Epidermal melanocyte (primary cell): Measurements from ENCODE around the gene NT5M.
"Not testable (repeated sequence)": the region's sequence is repeated elsewhere in the genome, so short reads cannot be mapped to it uniquely, and the experiment has no call there.

Experiments
- DNase-seq: peaks from one replicate; pipeline ENCODE4 v3.0.0; 2011; ENCODE audit warnings: low spot score; ENCODE audit not compliant: insufficient read length

NT5M gene

DNA sequence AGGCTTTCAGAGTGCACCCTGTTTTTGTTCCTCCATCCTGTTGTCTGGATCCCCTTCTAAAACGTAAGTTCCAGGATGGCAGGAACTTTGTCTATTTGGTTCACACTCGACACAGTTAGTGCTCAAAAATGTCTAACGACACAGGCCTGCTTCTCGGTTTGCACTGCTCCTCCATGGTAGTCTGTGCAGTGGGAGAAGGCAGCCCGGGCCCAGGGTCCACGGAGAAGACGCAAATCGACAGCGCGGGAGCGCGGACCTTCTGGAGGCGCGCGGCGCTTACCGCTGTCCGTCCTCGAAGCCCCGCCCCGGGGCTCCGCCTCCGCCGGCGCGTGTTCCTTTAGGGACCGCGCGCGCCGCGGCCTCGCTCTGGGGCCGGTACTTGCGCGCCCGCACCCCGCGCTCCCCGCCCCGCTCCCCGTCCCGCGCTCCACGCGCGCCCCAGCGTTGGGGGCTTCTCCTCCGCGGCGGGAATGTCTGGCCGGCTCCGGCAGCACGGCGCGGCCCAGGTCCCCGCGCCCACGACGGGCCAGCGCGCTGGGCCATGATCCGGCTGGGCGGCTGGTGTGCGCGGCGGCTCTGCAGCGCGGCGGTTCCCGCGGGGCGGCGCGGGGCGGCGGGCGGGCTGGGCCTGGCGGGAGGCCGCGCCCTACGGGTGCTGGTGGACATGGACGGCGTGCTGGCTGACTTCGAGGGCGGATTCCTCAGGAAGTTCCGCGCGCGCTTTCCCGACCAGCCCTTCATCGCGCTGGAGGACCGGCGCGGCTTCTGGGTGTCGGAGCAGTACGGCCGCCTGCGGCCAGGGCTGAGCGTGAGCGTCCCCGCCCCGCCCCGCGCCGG is at the start of gene NT5M:
Gene NT5M, plus strand, starts transcription at position 364 of the 837 bp plus-strand sequence. Its CDS starts 178 bp downstream, at position 542.
- peak; percentile 80 for DNase-seq

DNA sequence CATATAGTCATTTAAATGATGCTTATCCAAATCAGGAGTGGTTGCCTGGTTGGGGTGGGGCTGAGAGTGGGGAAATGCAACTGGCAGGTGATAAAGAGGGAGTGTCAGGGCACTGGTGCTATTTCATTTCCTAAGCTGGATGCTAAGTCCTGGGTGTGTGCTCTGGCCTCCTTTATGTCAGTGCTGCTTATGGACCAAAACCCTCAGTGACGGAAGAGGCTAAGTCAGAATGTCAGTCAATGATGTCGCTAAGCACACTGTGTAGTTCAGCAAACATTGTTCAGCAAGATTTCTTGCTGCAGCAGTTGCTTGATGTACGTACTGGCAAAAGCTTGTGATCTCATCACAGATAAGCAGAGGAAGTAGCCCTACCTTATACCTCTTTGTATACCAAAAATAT is 49.8 kb upstream of the NT5M start:
- DNase-seq: no peak

DNA sequence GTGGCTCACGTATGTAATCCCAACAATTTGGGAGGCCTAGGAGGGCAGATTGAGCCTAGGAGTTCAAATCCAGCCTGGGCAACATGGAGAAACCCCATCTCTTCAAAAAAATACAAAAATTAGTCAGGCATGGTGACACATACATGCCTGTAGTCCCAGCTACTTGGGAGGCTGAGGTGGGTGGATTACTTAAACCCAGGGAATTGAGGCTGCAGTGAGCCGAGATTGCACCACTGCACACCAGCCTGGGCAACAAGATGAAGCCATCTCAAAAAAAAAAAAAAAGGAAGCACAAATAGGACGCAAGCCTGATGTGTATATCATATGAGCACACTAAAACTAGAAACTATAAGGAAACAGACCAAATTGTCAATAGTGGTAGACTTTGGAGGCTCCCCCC is 49.1 kb upstream of the NT5M start:
- no peak for DNase-seq

DNA sequence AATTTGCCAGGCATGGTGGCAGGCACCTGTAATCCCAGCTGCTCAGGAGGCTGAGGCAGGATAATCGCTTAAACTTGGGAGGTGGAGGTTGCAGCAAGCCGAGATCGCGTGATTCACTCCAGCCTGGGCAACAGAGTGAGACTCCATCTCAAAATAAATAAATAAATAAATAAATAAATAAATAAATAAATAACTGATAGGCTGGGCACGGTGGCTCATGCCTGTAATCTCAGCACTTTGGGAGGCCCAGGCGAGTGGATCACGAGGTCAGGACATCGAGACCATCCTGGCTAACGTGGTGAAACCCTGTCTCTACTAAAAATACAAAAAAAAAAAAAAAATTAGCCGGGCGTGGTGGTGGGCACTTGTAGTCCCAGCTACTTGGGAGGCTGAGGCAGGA is 47.5 kb upstream of the NT5M start:
- not testable (repeated sequence) for DNase-seq

DNA sequence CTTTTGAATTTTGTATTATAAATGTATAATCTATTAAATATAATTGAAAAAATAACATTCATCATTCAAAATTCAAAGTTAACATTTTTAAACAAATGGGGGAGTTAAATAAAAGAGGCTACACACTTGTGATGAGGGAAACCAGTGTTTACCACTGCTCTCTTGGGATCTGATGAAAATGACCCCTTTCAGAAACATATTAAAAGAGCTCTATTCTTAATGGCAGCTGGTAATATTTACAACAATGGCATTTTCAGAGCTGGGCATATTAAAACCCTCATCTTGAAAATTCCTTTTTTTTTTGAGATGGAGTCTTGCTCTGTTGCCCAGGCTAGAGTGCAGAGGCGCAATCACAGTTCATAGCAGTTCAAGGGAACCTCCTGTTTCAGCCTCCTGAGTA is 46.9 kb upstream of the NT5M start:
- no peak for DNase-seq

DNA sequence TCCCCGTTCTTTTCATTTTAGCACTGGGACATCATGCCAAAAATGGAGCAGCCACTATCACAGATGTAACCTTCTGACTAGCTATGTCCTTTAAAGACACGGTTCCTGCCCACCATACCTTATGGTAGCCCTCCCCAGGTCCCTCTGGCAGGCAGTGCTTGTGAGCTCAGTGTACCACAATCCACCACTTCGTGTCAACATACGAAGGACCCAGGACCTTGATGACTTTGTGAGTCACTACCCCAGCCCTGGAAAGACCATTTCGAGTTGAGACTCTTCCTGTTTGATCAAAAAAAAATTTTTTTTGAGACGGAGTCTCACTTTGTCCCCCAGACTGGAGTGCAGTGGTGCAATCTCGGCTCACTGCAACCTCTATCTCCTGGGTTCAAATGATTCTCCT is 45.2 kb upstream of the NT5M start:
- no peak for DNase-seq

DNA sequence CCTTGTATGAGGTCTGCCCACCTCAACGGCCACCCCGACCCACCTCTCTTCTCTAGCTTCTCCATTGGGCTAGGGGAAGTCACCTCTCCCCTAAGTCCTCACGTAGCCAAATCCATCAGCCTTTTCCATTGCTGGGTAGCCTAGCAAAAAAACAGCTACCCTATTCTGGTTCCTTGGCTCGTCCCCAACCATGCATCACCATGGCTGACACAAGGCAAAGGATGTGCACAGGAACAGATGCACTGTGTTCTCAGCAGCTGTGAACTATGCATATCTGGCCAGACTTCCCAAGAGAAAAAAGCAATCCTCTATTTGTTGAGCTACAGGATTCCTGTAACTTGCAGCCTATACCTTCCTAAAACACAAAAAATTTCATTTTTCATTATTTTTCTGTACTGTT is 44.2 kb upstream of the NT5M start:
- no peak for DNase-seq

DNA sequence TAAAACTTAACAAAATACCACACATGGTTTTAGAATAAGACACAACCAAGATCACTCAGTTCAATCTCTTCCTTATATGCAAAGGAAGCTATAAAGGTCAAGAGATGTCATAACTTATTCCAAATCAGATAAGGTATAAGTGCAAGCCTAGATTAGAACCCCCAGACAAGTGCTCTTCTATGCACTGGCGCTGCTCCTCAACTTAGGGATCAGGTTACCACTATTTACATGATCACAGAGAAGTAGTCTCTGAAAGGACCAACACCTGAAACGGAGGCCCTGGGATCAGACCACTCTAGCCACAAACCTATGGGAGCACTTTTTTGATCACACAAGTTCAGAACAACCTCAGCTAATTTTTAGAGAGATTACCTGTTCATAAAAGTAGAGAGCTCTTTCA is 38.7 kb upstream of the NT5M start:
- no peak for DNase-seq

DNA sequence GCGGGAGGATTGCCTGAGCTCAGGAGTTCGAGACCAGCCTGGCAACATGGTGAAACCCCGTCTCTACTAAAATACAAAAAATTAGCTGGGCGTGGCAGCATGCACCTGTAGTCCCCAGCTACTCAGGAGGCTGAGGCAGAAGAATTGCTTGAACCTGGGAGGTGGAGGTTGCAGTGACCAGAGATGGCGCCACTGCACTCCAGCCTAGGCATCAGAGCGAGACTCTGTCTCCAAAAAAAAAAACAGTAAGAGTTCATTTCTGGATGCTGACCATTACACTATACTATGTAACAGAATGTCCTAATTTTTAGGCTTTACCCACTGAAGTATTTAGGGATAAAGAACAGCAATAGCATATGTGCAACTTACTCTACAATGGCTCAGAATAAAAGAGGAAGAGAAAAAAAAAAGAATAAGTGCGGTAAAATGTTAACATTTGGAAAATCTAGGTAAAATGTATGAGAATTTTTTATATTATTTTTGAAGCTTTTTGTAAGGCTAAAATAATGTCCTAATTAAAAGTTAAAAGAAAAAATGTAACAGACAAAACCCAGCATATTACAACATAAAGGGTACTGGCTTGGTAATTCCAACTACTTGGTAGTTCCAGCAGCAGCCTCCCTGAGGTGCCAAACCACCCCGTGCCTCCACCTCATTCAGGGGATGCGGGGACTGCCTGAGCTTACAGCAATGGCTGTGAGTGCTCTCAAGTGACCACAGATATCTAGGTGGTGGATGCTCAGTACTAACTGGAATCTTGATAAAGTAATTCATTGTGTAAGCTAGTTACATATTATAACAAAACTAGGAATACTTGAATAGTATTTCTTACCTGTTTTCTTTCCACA is 33.0 kb upstream of the NT5M start:
- no peak for DNase-seq

DNA sequence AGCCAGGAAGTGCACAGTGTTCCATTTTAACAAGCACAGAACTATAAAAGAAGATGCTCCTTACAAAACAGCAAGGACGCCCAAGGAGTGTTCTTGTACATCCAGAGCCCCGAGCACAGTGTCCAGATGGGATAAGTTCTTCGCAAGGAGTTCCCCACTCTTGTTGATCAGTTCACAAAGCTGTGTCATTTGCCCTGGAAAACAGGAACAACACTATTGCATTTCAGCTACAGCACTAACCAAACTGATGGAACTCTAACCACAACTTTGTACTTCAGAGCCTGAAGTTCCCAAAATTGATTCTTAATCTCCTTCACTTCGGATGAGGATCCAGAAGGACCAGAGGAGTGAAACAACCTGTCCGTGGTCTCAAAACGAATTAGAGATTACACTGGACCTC is 27.2 kb upstream of the NT5M start:
- DNase-seq: no peak

DNA sequence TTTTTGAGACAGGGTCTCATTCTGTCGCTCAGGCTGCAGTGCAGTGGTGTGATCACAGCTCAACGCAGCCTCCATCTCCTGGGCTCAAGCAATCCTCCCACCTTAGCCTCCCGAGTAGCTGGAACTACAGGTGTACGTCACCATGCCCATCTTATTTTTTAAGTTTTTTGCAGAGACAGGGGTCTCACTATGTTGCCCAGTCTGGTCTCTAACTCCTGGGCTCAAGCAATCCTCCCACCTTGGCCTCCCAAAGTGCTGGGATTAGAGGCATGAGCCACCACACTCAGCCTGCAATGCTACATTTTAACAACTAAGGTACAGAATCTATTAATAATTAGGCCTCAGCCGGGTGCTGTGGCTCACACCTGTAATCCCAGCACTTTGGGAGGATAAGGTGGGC is 25.7 kb upstream of the NT5M start:
- not testable (repeated sequence) for DNase-seq

DNA sequence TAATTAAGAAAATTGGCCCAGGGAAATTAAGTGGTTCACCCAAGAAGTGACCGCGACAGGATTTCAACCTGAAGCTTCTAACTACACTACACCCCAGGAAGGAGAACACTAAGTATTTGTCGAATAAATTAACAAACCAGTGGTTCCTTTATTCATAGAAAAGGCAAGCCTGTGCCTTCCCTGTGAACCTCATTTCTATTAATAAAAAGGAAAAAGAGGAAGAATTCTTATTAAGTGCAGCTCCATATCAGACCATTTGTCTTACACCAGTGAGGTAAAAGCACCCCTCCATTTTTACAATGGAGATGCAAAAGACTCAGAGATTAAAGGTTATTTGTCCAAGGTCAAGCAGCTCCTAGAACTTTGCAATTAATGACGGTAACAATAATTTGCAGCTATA is 23.9 kb upstream of the NT5M start:
- no peak for DNase-seq

DNA sequence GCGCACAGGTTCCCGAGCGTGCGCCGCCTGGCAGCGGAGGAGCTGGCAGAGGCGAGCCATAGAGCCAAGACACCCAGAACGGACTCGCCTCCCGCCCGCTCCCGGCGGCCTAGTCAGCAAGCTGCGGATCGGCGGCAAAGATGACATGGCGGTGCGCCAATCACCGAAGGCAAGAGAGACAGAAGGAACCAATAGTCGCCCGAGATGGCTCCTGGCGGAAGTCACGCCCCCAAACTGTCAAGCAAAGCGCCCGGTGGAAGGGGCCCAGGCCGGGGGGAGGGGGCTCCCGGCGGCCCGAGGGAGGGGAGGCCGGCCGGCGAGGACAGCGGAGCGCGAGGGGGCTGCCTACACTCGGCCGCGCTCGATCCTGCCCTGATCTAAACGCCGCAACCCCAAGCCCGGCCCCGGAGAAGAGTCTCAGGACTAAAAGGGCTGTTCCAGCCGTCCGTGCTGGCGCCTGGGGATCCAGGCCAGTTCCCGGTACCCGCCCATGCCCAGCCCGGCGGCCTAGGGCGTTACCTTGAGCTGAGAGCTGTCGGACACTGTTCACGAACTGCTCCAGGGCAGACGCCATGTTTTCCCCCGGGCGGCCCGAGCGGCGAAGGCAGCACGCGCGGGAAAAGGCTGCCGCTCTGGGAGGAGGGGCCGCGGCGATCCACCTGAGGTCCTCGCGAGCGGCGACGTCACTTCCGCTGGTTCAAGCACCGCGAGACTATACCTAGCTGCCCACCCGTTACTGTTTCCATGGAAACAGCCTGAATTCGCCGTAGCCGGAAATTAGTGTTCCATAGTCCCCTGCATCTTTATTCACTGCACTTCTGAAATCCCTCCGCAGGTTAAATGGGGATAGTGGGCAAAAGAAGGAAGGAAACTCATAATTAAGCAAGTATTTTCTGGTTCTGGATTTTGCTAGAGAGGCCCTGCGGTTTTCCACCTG is 22.3 kb upstream of the NT5M start, which contains the start of gene COPS3:
Gene COPS3, minus strand, starts transcription at position 634 of the 937 bp plus-strand sequence. Its CDS starts 60 bp downstream, at position 574.
- DNase-seq: peak; percentile 99

DNA sequence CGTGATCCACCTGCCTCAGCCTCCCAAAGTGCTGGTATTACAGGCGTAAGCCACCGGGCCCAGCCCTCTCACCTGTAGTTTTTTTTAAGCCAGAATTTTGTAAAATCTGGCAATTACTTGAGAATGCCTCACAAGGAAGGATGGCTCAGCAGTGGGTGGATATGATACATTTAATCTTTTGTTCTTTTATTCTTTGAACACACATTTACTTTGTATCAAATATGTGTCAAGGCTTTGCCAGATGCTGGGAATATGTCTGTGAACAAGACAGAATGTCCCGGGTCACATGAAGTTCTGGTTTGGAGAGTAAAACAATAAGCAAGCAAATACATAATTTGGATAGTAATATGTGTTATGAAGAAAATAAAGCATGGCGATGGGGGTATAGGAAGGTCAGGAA is 17.2 kb upstream of the NT5M start:
- DNase-seq: no peak

DNA sequence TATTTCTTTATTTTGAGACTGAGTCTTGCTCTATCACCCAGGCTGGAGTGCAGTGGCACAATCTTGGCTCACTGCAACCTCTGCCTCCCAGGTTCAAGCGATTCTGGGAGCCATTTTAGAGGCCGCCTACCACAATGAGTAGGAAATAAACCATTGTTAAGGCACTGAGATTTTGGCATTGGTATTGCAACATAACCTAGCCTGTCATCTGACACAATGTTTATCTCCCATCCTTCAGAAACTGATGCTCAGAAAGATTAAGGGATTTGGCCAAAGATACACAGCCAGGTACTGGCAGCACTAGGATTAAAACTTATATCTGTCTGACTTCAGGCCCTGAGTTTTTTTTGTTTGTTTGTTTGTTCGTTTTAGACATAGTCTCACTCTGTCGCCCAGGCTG is 14.1 kb upstream of the NT5M start:
- DNase-seq: no peak

DNA sequence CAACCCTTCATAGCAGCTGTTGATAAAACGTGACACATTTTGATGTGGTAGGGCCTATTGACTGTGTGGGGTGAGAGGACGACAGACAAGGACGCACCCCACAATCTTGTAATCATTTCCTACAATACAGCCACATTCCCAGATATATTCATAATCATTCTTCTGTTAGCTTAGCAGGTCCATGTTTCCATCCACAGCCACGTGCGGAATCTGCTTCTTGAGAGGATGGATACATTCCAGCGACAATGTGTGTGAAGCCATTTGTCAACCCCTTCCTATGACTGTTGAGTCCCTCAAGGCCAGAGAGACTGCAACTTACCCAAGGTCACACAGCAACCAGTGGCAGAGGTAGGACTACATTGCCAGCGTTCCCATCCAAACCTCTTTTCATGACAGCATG is 13.5 kb upstream of the NT5M start:
- no peak for DNase-seq

DNA sequence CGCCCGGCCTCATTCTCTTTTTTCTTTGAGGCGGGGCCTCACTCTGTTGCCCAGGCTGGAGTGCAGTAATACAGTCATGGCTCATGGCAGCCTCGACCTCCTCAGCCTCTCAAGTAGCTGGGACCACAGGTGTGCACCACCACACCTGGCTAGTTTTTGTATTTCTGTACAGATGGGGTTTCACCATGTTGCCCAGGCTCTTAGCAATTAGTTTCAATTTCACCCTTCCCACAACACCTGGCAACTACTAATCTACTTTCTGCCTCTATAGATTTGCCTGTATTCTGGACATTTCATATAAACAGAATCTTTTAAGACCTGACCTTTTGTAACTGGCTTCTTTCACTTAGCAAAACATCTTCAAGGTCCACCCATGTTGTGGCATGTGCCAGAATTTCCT is 8.0 kb upstream of the NT5M start:
- DNase-seq: no peak

DNA sequence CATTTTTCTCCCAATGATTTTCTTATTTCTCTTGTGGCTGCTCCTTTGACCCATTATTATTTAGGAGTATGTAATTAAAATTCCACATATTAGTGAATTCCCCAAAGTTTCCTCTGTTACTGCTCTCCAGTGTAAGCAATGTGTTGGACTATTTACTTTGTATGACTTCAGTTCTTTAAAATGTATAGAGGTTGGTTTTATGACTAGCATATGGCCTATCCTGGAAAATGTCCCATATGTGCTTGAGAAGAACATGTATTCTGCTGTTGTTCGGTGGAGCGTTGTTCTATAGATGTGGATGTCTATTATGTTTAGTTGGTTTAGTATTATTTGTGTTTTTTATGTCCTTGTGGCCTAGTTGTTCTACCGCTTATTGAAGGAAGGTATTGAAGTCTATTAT is 6.0 kb upstream of the NT5M start:
- no peak for DNase-seq

DNA sequence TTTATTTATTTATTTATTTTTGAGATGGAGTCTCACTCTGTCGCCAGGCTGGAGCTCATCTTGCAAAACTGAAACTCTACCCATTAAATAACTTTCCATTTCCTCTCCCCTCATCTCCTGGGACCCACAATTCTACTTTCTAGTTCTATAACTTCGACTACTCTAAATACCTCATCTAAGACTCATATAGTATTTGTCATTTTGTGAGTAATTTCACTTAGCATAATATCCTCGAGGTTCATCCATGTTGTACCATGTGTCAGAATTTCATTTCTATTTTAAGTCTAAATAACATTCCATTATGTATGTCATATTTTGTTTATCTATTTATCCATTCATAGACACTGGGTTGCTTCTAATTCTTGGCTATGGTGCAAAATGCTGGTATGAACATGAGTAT is 5.1 kb upstream of the NT5M start:
- no peak for DNase-seq

DNA sequence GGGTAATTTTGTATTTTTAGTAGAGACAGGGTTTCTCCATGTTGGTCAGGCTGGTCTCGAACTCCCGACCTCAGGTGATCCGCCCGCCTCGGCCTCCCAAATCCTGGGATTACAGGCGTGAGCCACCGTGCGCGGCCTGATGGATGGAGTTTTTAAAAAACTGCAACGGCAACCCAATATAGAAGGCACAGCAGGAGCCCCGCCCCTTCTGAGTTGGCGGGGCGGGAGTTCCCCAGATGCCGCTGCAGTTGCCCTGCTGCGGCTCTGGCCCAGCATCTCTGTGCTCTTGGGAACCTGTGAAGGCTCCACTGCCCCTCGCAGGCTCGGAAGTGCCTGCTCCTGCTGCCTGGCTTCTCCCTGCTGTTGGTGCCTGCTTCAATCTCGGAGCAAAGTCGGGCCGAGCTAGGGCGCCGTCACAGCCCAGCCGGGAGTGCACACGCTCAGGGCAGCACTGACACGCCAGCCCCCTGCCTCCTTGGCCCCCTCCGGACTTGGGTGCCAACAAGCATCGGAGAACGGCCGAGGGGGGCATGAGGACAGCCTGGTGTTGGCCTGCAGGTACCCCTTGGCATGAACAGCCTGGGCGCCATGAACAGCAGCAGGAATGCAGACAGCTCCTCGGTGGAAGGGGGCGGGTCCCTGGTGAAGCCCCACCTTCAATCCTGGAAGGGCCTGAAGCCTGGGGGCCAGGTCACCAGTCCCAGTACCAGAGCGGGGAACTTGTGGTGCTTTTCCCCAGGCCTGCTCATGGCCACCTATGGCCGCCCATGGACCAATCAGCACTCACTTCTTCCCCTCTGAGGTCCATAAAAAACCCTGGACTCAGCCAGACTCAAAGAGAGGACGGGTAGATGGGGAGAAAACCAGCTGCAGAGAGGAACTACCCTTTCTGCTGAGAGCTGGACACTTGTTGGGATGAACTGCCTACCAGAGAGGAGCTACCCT is 2.3 kb upstream of the NT5M start:
- no peak for DNase-seq
